AG04449 (cell line): Measurements from ENCODE around the gene PPP1R9B.
A peak's percentile ranks its signal among the peaks of the same experiment; 100 is the strongest.

Source experiments
- CTCF ChIA-PET: fragments of 350-600 bp; formaldehyde crosslinking; extraction: SDS; loops from one replicate; lab custom pipeline; 2021; ENCODE audit warnings: antibody characterized with exemption; lab: Yijun Ruan, JAX
- POLR2A ChIA-PET: fragments of 400-600, 350-600 bp; formaldehyde crosslinking; extraction: SDS; loops from one replicate; lab custom pipeline; 2020; ENCODE audit warnings: antibody characterized with exemption, inconsistent platforms; lab: Yijun Ruan, JAX
- DNase-seq: peaks from one replicate; pipeline ENCODE4 v3.0.0-alpha.2; 2010; ENCODE audit warnings: low read depth, low spot score
- H3K4me3 ChIP-seq: 2 replicates; pipeline ENCODE4 v1.5.1; 2011; ENCODE audit warnings: low read depth, mild to moderate bottlenecking, control low read depth, low read length
- TF ChIP-seq, protein P1 (sequence below): IDR thresholded peaks from one replicate; pipeline ENCODE4 v1.5.1; 2011; ENCODE audit warnings: mild to moderate bottlenecking, moderate library complexity, low read length, control low read depth, inconsistent platforms; ENCODE audit not compliant: insufficient read depth; ENCODE audit errors: missing control alignments

PPP1R9B gene

DNA sequence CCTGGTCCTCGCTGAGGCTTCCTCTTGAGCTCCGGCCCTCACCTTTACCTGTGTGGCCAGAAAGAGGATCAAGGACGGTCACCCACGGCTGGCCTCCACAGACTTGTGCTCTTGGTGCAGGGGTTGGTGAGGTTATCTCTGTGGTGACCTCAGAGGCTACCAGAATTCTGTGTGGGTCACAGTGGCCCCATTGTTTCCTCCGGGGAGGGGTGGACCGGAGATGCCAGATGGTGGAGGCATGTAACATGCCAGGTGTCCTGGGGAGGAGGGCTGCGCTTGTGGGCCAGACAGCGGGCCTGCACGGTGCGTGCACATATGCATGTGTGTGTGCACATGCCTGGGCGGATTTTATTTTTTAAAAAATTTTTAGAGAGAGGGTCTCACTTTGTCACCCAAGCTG is 21.7 kb upstream of the PPP1R9B start:
- H3K4me3 ChIP-seq = no peak overlapping the region
- no peak for DNase-seq
- TF ChIP-seq, protein P1, sequence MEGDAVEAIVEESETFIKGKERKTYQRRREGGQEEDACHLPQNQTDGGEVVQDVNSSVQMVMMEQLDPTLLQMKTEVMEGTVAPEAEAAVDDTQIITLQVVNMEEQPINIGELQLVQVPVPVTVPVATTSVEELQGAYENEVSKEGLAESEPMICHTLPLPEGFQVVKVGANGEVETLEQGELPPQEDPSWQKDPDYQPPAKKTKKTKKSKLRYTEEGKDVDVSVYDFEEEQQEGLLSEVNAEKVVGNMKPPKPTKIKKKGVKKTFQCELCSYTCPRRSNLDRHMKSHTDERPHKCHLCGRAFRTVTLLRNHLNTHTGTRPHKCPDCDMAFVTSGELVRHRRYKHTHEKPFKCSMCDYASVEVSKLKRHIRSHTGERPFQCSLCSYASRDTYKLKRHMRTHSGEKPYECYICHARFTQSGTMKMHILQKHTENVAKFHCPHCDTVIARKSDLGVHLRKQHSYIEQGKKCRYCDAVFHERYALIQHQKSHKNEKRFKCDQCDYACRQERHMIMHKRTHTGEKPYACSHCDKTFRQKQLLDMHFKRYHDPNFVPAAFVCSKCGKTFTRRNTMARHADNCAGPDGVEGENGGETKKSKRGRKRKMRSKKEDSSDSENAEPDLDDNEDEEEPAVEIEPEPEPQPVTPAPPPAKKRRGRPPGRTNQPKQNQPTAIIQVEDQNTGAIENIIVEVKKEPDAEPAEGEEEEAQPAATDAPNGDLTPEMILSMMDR = no peak
- ChIA-PET POLR2A (interaction anchor here (0.6 to 44.9 kb wide), 6 partner anchors 11 to 126 kb away, joined by 3 to 2316 read pairs (median 8); partner anchors contain the start of genes COL1A1 and TMEM92), CTCF (interaction anchor here (1.0 to 15.2 kb wide), 5 partner anchors 11 to 123 kb away, joined by 4 to 455 read pairs (median 44); partner anchors contain the start of gene TMEM92)

DNA sequence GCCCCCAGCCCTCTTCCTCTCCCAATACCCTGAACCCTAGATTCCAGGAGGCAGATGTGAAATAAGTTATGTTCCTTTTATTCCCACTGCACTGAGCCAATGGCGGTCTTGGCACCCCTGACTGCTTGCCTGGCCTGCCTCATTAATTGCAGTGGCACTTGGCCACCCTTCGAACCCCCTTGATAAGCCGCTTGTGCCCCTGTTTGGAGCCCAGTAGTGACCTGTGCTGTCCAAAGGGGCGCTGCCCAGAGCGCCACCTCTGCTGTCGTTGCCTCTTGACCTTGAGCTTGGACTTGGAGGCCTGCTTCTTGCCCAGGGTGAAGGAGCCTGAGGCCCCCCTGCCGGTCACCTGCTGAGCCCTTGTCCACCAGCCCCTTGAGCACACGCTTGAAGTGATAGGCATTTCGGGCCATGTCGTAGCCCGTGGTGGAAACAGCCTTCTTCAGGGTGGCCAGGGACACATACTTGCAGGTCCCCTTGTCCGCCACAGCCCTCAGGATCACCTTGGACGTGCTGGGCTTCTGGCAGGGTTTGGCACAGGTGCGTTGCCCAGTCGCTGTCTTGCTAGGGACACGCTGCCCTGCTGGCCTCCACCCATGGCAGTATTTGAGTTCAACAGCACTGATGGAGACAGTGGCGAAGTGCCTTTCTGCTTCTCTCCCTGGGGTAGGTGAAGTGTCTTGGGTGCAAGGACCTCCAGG is 21.0 kb upstream of the PPP1R9B start:
- TF ChIP-seq, protein P1 = no peak
- POLR2A ChIA-PET = interaction anchor here (1.6 to 44.9 kb wide), 2 partner anchors 94 to 119 kb away, joined by 9 to 2316 read pairs; partner anchors contain the start of gene TMEM92
- no peak overlapping the region for H3K4me3 ChIP-seq
- CTCF ChIA-PET = interaction anchor here (1.4 to 15.2 kb wide), 5 partner anchors 10 to 124 kb away, joined by 4 to 455 read pairs (median 44); partner anchors contain the start of gene TMEM92
- no peak for DNase-seq

DNA sequence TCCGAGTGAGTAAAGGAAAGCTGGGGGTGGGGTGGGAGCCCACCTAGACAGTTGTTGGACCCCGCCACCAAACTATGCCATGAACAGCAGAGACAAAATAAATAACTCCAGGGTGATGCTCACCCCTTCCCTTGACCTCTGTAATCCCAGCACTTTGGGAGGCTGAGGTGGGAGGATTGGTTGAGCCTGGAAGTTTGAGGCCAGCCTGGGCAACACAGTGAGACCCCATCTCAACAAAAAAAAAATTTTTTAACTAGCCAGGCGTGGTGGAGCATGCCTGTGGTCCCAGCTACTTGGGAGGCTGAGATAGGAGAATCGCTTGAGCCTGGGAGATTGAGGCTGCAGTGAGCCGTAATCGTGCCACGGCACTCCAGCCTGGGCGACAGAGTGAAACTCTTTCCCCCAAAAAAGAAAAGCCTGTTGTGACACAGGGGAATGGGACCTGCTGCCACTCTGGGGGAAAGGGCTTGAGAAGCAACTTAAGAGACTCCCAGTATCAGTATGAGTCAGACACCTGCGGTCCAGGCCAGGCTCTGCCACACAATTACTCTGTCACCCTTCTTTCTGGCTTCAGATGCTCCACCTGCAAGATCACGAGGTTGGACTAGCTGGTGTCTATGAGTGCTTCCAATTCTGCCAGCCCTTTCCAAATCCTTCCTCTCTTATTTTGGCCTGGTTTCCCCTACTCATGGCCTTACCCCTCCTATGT is 20.3 kb upstream of the PPP1R9B start:
- TF ChIP-seq, protein P1 = no peak
- no peak for DNase-seq
- POLR2A ChIA-PET = interaction anchor here (0.9 to 44.9 kb wide), 5 partner anchors 20 to 126 kb away, joined by 3 to 2316 read pairs (median 6); partner anchors contain the start of gene TMEM92
- CTCF ChIA-PET = interaction anchor here (1.4 to 15.2 kb wide), 10 partner anchors 9 to 191 kb away, joined by 3 to 455 read pairs (median 7); partner anchors contain the start of genes PDK2 and TMEM92
- no peak overlapping the region for H3K4me3 ChIP-seq

DNA sequence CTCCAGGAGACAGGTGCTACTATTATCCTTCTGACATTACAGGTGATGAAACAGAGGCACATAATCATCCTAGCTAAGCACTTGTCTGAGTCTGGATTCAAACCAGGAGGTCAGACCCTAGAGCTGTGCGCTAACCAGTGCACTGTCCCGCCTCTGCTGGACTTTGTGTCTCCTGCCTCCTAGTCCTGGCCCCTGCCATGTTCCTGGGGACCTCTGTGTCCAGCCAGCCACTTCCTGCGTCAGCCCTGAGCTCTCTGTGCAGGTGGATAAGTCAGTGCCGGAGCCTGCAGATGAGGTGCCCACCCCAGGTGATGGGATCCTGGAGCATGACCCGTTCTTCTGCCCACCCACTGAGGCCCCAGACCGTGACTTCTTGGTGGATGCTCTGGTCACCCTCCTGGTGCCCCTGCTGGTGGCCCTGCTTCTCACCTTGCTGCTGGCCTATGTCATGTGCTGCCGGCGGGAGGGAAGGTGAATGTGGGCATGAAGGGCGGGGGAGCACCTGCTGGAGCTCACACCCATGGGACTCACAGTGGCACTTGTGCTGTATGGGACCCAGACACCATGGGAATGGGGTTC is 19.5 kb upstream of the PPP1R9B start:
- ChIA-PET POLR2A (interaction anchor here (0.9 to 44.9 kb wide), 13 partner anchors 8 to 176 kb away, joined by 3 to 2316 read pairs (median 5); partner anchors contain the start of genes COL1A1, TMEM92 and XYLT2), CTCF (interaction anchor here (0.6 to 15.2 kb wide), 40 partner anchors 7 to 192 kb away, joined by 3 to 455 read pairs (median 5); partner anchors contain the start of genes COL1A1, PDK2 and TMEM92)
- no peak for DNase-seq
- TF ChIP-seq, protein P1 = no peak
- H3K4me3 ChIP-seq = no peak overlapping the region

DNA sequence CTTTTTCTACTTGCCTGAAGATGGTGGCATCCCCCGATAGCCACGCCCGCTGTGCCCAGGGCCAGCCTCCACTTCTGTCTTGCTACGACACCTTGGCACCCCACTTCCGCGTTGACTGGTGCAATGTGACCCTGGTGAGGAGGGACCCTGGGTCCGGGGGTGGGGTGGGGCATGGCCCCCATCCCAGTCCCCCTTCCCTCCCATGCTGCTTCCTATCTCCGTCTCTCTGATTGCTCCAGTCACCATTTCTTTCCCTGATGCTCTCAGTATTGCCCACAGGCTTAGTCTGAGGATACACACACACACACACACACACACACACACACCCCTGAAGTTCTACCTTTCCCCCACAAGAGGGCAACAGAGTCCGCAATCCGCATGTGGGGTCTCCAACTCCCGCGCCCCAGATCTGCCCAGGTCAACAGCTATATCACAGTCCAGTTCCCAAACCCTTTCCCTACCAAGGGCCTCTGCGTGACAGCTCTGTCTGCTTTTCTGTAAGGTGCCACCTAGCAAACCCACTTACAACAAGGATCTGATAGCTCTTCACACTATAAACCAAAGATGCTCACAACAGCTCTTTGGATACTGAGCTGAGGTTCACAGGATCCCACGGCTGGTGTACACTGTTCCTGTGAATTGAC is 18.8 kb upstream of the PPP1R9B start:
- TF ChIP-seq, protein P1 = peak; percentile 84
- ChIA-PET CTCF (interaction anchor here (0.6 to 15.2 kb wide), 42 partner anchors 8 to 193 kb away, joined by 3 to 455 read pairs (median 5); partner anchors contain the start of genes COL1A1, PDK2 and TMEM92), POLR2A (interaction anchor here (1.0 to 44.9 kb wide), 12 partner anchors 9 to 177 kb away, joined by 3 to 2316 read pairs (median 6); partner anchors contain the start of genes COL1A1, TMEM92 and XYLT2)
- no peak for DNase-seq
- H3K4me3 ChIP-seq = no peak overlapping the region
